HepG2 (cell line): Measurements from ENCODE around the gene BCCIP. TPM values are rescaled to one million over a fixed set of nuclear protein-coding genes. Genes with fewer than 3 reads are reported as not detected.

Source experiments
- ATF7 ChIP-seq, 2 experiments: fragments of 450-650 bp in 1 of 2; sonication (generic) in 1 of 2; formaldehyde crosslinking in 1 of 2; IDR thresholded peaks; 2 replicates each; pipeline versions ENCODE4 v1.4.0 to v1.6.1; 2016 to 2020; ENCODE audit warnings: antibody characterized with exemption in 1 of 2, mild to moderate bottlenecking in 1 of 2, missing genetic modification reagents in 1 of 2
- FOXA1 ChIP-seq, 2 experiments: fragments of 450-650 bp in 1 of 2; sonication (generic) in 1 of 2; formaldehyde crosslinking in 1 of 2; IDR thresholded peaks; 2 replicates each; pipeline versions ENCODE4 v1.4.0 to v1.6.1; 2016 to 2020; ENCODE audit warnings: missing genetic modification reagents in 1 of 2
- FOXC1 ChIP-seq: sonication (generic); formaldehyde crosslinking; IDR thresholded peaks from 2 replicates; pipeline ENCODE4 v1.8.0; 2022; ENCODE audit warnings: mild to moderate bottlenecking, missing genetic modification reagents, borderline replicate concordance
- GABPA ChIP-seq, 2 experiments: IDR thresholded peaks; 2 replicates each; pipeline ENCODE4 v1.6.1; 2011 to 2016; ENCODE audit warnings: low read depth in 2 of 2, low read length in 1 of 2, missing biosample characterization in 1 of 2, missing genetic modification characterization in 1 of 2
- MBD4 ChIP-seq: IDR thresholded peaks from 2 replicates; pipeline ENCODE4 v1.6.1; 2012; ENCODE audit warnings: low read length, inconsistent platforms, borderline replicate concordance
- NCOA1 ChIP-seq: sonication (generic); formaldehyde crosslinking; IDR thresholded peaks from 2 replicates; pipeline ENCODE4 v1.9.0; 2021; ENCODE audit warnings: missing genetic modification reagents
- NFIC ChIP-seq: IDR thresholded peaks from 2 replicates; pipeline ENCODE4 v1.6.1; 2012; ENCODE audit warnings: mild to moderate bottlenecking, low read length, inconsistent platforms
- NR2F2 ChIP-seq: IDR thresholded peaks from 2 replicates; pipeline ENCODE4 v1.6.1; 2012; ENCODE audit warnings: low read depth, inconsistent platforms, borderline replicate concordance
- SNAPC2 ChIP-seq: sonication (generic); formaldehyde crosslinking; IDR thresholded peaks from 2 replicates; pipeline ENCODE4 v1.8.1; 2022; ENCODE audit warnings: mild to moderate bottlenecking, missing genetic modification reagents
- TBL1XR1 ChIP-seq: fragments of 150-350 bp; IDR thresholded peaks from 2 replicates; pipeline ENCODE4 v1.6.1; 2014; ENCODE audit warnings: borderline replicate concordance, low read length; ENCODE audit not compliant: partially characterized antibody
- TEAD2 ChIP-seq: sonication (generic); formaldehyde crosslinking; IDR thresholded peaks from 2 replicates; pipeline ENCODE4 v1.9.0; 2021; ENCODE audit warnings: missing genetic modification reagents
- ZFX ChIP-seq: sonication (generic); formaldehyde crosslinking; IDR thresholded peaks from 2 replicates; pipeline ENCODE4 v1.4.0; 2020; ENCODE audit warnings: mild to moderate bottlenecking, low read depth, missing genetic modification reagents, moderate library complexity
- ZNF207 ChIP-seq: fragments of 450-650 bp; IDR thresholded peaks from 2 replicates; pipeline ENCODE4 v1.6.1; 2016; ENCODE audit warnings: antibody characterized with exemption, borderline replicate concordance
- ZNF30 ChIP-seq: sonication (generic); formaldehyde crosslinking; IDR thresholded peaks from 2 replicates; pipeline ENCODE4 v1.5.0; 2020; ENCODE audit warnings: mild to moderate bottlenecking, missing genetic modification reagents
- ZNF589 ChIP-seq: sonication (generic); formaldehyde crosslinking; conservative IDR thresholded peaks from 2 replicates; pipeline ENCODE4 v1.8.0; 2022; ENCODE audit warnings: mild to moderate bottlenecking, moderate library complexity, missing genetic modification reagents
- polyA plus RNA-seq, 8 experiments: library from polyadenylated mRNA; depleted of rRNA in 3 of 8; stranded (reverse) in 7 of 8; unstranded in 1 of 8; fragments of >200 nt; fragmentation: Illumina TruSeq in 4 of 8; extraction: Trizol in 4 of 8; gene quantifications; 2 replicates each; pipeline versions ENCODE4 v1.2.1 to v1.2.3, GENCODE V29; 2011 to 2016; ENCODE audit warnings: low read depth in 4 of 8, missing spikeins in 1 of 8, mixed read lengths in 1 of 8; ENCODE audit not compliant: insufficient read depth in 1 of 8
- total RNA-seq, 5 experiments: library from RNA; depleted of rRNA; stranded (reverse); fragments of >200 nt; fragmentation: Illumina TruSeq; extraction: Trizol; gene quantifications; 2 replicates each; pipeline ENCODE4 v1.2.3, GENCODE V29; 2016; ENCODE audit warnings: low read depth in 1 of 5
- TF ChIP-seq, protein P1 (sequence below): sonication (generic); formaldehyde crosslinking; IDR thresholded peaks from 2 replicates; pipeline ENCODE4 v1.9.0; 2021; ENCODE audit warnings: missing genetic modification reagents, borderline replicate concordance
- TF ChIP-seq, protein P2 (sequence below): sonication (generic); formaldehyde crosslinking; IDR thresholded peaks from 2 replicates; pipeline ENCODE4 v1.4.0; 2020; ENCODE audit warnings: mild to moderate bottlenecking, missing genetic modification reagents
- TF ChIP-seq, protein P3 (sequence below): sonication (generic); formaldehyde crosslinking; IDR thresholded peaks from 2 replicates; pipeline ENCODE4 v1.5.1; 2020; ENCODE audit warnings: missing genetic modification reagents, mild to moderate bottlenecking, borderline replicate concordance
- TF ChIP-seq, protein P4 (sequence below): sonication (generic); formaldehyde crosslinking; IDR thresholded peaks from 2 replicates; pipeline ENCODE4 v1.8.1; 2023; ENCODE audit warnings: missing genetic modification reagents, inconsistent platforms, borderline replicate concordance

BCCIP gene
- total and polyA plus RNA-seq, 2 of the 13 experiments (the other 11 are each of a cell fraction or from before 2014, with no cell fraction given), result 37.0 to 132 TPM

DNA sequence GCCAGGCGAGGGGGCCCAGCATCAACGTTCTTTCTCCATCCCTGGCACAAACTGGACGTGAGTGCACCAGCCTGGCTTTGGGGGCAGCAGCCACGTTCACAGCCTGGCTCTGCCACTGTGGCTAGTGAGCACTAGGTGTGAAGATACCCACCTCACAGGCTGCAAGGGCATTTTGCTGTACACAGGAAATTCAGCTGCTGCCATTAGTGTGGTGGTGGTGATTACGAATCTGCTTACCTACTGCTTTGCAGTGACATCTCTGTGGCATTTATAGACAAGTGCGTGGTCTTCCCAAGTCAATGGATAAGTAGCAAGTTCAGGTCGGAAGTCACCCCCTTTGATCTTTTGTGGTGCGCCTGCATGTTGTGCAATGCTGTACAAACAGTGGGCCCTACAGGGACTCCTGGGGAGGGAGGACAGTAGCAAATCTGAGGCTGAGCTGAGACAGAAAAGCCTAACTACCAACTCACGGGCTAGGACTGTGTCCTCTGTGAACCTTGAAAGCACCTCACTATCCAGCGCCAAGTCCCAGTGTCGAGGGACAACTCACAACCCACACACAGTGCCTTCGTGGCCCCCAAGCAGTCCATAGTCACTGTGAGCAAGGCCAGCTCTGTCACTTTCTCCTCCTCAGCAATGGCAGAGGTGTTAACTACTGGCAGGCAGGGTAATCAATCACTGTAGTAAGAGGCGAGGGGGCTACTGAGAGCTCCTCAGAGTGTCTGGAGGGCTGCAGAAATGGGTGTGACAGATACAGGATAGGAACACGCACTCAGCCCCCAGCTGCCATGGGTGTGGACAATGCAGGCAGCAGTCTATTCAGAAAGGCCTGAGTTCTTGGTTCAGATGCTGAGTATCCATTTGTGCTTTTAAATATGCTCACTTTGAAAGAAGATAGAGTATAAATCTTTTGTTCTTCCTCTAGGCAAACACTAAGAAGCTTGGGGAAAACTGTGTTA is 30.7 kb upstream of the BCCIP start (continued):
- no peak for TF ChIP-seq ATF7 (IDR thresholded peaks at IDR 0.05)
- TF ChIP-seq ATF7 (CRISPR knock-in tag; IDR thresholded peaks at IDR 0.05), result peak; percentile 79
- TF ChIP-seq, protein P1, sequence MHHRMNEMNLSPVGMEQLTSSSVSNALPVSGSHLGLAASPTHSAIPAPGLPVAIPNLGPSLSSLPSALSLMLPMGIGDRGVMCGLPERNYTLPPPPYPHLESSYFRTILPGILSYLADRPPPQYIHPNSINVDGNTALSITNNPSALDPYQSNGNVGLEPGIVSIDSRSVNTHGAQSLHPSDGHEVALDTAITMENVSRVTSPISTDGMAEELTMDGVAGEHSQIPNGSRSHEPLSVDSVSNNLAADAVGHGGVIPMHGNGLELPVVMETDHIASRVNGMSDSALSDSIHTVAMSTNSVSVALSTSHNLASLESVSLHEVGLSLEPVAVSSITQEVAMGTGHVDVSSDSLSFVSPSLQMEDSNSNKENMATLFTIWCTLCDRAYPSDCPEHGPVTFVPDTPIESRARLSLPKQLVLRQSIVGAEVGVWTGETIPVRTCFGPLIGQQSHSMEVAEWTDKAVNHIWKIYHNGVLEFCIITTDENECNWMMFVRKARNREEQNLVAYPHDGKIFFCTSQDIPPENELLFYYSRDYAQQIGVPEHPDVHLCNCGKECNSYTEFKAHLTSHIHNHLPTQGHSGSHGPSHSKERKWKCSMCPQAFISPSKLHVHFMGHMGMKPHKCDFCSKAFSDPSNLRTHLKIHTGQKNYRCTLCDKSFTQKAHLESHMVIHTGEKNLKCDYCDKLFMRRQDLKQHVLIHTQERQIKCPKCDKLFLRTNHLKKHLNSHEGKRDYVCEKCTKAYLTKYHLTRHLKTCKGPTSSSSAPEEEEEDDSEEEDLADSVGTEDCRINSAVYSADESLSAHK (CRISPR knock-in tag), result no peak
- no peak for TF ChIP-seq GABPA (IDR thresholded peaks at IDR 0.05; ENCODE audit: low read depth, low read length)
- TF ChIP-seq GABPA (CRISPR knock-in tag; IDR thresholded peaks at IDR 0.05; ENCODE audit: low read depth), result peak; percentile 57
- no peak for TF ChIP-seq ZNF30 (CRISPR knock-in tag)
- no peak for TF ChIP-seq TEAD2
- TF ChIP-seq, protein P2, sequence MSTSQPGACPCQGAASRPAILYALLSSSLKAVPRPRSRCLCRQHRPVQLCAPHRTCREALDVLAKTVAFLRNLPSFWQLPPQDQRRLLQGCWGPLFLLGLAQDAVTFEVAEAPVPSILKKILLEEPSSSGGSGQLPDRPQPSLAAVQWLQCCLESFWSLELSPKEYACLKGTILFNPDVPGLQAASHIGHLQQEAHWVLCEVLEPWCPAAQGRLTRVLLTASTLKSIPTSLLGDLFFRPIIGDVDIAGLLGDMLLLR (CRISPR knock-in tag), result no peak
- peak; percentile 94 for TF ChIP-seq NR2F2
- TF ChIP-seq NCOA1 (CRISPR knock-in tag), result peak; percentile 47; the same call in 1 of the 2 replicates
- peak; percentile 73 for TF ChIP-seq ZFX
- TF ChIP-seq ZNF207, result no peak
- TF ChIP-seq, protein P3, sequence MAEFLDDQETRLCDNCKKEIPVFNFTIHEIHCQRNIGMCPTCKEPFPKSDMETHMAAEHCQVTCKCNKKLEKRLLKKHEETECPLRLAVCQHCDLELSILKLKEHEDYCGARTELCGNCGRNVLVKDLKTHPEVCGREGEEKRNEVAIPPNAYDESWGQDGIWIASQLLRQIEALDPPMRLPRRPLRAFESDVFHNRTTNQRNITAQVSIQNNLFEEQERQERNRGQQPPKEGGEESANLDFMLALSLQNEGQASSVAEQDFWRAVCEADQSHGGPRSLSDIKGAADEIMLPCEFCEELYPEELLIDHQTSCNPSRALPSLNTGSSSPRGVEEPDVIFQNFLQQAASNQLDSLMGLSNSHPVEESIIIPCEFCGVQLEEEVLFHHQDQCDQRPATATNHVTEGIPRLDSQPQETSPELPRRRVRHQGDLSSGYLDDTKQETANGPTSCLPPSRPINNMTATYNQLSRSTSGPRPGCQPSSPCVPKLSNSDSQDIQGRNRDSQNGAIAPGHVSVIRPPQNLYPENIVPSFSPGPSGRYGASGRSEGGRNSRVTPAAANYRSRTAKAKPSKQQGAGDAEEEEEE (CRISPR knock-in tag), result no peak
- peak; percentile 51; the same call in 1 of the 2 replicates for TF ChIP-seq FOXC1 (CRISPR knock-in tag)
- TF ChIP-seq, protein P4, sequence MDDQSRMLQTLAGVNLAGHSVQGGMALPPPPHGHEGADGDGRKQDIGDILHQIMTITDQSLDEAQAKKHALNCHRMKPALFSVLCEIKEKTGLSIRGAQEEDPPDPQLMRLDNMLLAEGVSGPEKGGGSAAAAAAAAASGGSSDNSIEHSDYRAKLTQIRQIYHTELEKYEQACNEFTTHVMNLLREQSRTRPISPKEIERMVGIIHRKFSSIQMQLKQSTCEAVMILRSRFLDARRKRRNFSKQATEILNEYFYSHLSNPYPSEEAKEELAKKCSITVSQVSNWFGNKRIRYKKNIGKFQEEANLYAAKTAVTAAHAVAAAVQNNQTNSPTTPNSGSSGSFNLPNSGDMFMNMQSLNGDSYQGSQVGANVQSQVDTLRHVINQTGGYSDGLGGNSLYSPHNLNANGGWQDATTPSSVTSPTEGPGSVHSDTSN (CRISPR knock-in tag), result no peak
- no peak for TF ChIP-seq FOXA1 (IDR thresholded peaks at IDR 0.05)
- TF ChIP-seq FOXA1 (CRISPR knock-in tag; IDR thresholded peaks at IDR 0.05), result peak; percentile 98
- peak; percentile 76; the same call in 1 of the 2 replicates for TF ChIP-seq SNAPC2
- peak; percentile 92 for TF ChIP-seq ZNF589 (CRISPR knock-in tag)
- TF ChIP-seq NFIC, result peak; percentile 52; the same call in 1 of the 2 replicates
- TF ChIP-seq TBL1XR1, result peak; percentile 66
- no peak for TF ChIP-seq MBD4
